CD14-positive monocyte (primary cell): Measurements from ENCODE around the gene ROGDI. TPM values are rescaled to one million over a fixed set of nuclear protein-coding genes. Genes with fewer than 3 reads are reported as not detected.

Experiments used
- DNase-seq, 3 donors: peaks; one replicate each; pipeline ENCODE4 v3.0.0-alpha.2; 2011 to 2022
- H2AFZ ChIP-seq: 2 replicates; pipeline ENCODE4 v1.6.0; 2012; ENCODE audit warnings: mild to moderate bottlenecking, low read depth, low read length, inconsistent platforms; ENCODE audit not compliant: insufficient read depth, poor library complexity, severe bottlenecking
- H3K27ac ChIP-seq, 2 donors: 1 replicate in 1 of 2; 2 replicates in 1 of 2; pipeline ENCODE4 v1.5.1; 2012 to 2013; ENCODE audit warnings: low read length in 2 of 2, control low read depth in 1 of 2, inconsistent platforms in 1 of 2, low read depth in 1 of 2, mild to moderate bottlenecking in 1 of 2
- H3K27me3 ChIP-seq, 2 donors: one replicate each; pipeline versions ENCODE4 v1.6.0 to v1.6.1; 2011 to 2013; ENCODE audit warnings: low read length in 2 of 2; ENCODE audit not compliant: control insufficient read depth in 2 of 2, insufficient read depth in 2 of 2
- H3K36me3 ChIP-seq, 2 donors: replicated peaks in 1 of 2; 1 replicate in 1 of 2; 2 replicates in 1 of 2; pipeline versions ENCODE4 v1.5.1 to v1.6.1; 2012 to 2013; ENCODE audit warnings: low read length in 2 of 2, control low read depth in 1 of 2, inconsistent platforms in 1 of 2, mild to moderate bottlenecking in 1 of 2; ENCODE audit not compliant: insufficient read depth in 2 of 2, control insufficient read depth in 1 of 2
- H3K4me1 ChIP-seq, 2 donors: 1 replicate in 1 of 2; 2 replicates in 1 of 2; pipeline versions ENCODE4 v1.5.1 to v1.6.1; 2012 to 2013; ENCODE audit warnings: low read length in 2 of 2, control low read depth in 1 of 2, inconsistent platforms in 1 of 2, mild to moderate bottlenecking in 1 of 2, moderate library complexity in 1 of 2; ENCODE audit not compliant: insufficient read depth in 2 of 2, control insufficient read depth in 1 of 2
- H3K4me2 ChIP-seq: replicated peaks from 2 replicates; pipeline ENCODE3; 2012; ENCODE audit warnings: low read length, moderate library complexity, mild to moderate bottlenecking; ENCODE audit not compliant: poor library complexity, severe bottlenecking; ENCODE audit errors: extremely low read depth
- H3K4me3 ChIP-seq, 3 experiments: fragments of 200-600 bp in 1 of 3; sonication (generic) in 1 of 3; replicated peaks in 1 of 3; 1 replicate in 2 of 3; 2 replicates in 1 of 3; pipeline ENCODE4 v1.5.1; 2011 to 2013; ENCODE audit warnings: low read length in 3 of 3, mild to moderate bottlenecking in 3 of 3, control low read depth in 2 of 3, low read depth in 2 of 3, inconsistent platforms in 1 of 3, moderate library complexity in 1 of 3
- H3K79me2 ChIP-seq: 2 replicates; pipeline ENCODE4 v1.6.0; 2012; ENCODE audit warnings: mild to moderate bottlenecking, control low read depth, inconsistent platforms, low read length, moderate library complexity; ENCODE audit not compliant: insufficient read depth
- H3K9ac ChIP-seq: 2 replicates; pipeline ENCODE4 v1.6.0; 2017; ENCODE audit warnings: low read length, mild to moderate bottlenecking; ENCODE audit not compliant: insufficient read depth, poor library complexity, severe bottlenecking
- H3K9me3 ChIP-seq, 2 donors: replicated peaks in 1 of 2; 1 replicate in 1 of 2; 2 replicates in 1 of 2; pipeline versions ENCODE4 v1.5.1 to v1.6.1; 2012 to 2013; ENCODE audit warnings: low read length in 2 of 2, control low read depth in 1 of 2; ENCODE audit not compliant: control insufficient read depth in 1 of 2, insufficient read depth in 1 of 2
- H4K20me1 ChIP-seq: 2 replicates; pipeline ENCODE4 v1.6.0; 2012; ENCODE audit warnings: mild to moderate bottlenecking, low read length, control low read depth, moderate library complexity; ENCODE audit not compliant: insufficient read depth
- H3K27ac Mint-ChIP-seq, 7 donors: one replicate each; pipeline ENCODE4 v1.8.0; 2020; ENCODE audit warnings: mild to moderate bottlenecking in 7 of 7, mixed read lengths in 7 of 7, moderate library complexity in 6 of 7, inconsistent platforms in 2 of 7
- H3K27me3 Mint-ChIP-seq, 3 donors: one replicate each; pipeline ENCODE4 v1.8.0; 2021 to 2022; ENCODE audit warnings: low read depth in 3 of 3, mild to moderate bottlenecking in 3 of 3, mixed read lengths in 3 of 3, moderate library complexity in 3 of 3, inconsistent platforms in 1 of 3
- H3K36me3 Mint-ChIP-seq, 2 donors: one replicate each; pipeline ENCODE4 v1.8.0; 2020; ENCODE audit warnings: mixed read lengths in 2 of 2, inconsistent platforms in 1 of 2, mild to moderate bottlenecking in 1 of 2
- H3K4me1 Mint-ChIP-seq: one replicate; pipeline ENCODE4 v1.8.0; 2020; ENCODE audit warnings: mild to moderate bottlenecking, mixed read lengths
- H3K4me3 Mint-ChIP-seq, 2 donors: one replicate each; pipeline ENCODE4 v1.8.0; 2020; ENCODE audit warnings: mild to moderate bottlenecking in 2 of 2, mixed read lengths in 2 of 2, moderate library complexity in 1 of 2
- H3K9me3 Mint-ChIP-seq, 7 donors: one replicate each; pipeline ENCODE4 v1.8.0; 2020 to 2022; ENCODE audit warnings: mixed read lengths in 7 of 7, mild to moderate bottlenecking in 6 of 7, moderate library complexity in 6 of 7, inconsistent platforms in 2 of 7
- CTCF ChIP-seq: fragments of 200-600 bp; IDR thresholded peaks from one replicate; pipeline ENCODE4 v1.8.0; 2022; ENCODE audit warnings: antibody characterized with exemption, mild to moderate bottlenecking
- WGBS: methylation state at CpG from one replicate; pipeline ENCODE4 v1.1.5; 2013; ENCODE audit warnings: missing lambda C conversion rate; ENCODE audit not compliant: insufficient coverage; 5-methylcytosine and 5-hydroxymethylcytosine counted together
- intact Hi-C, 2 donors: fragments of 100-400 bp; cut with micrococcal nuclease; formaldehyde crosslinking; loops; one replicate each; pipeline versions ENCODE4 v1.15.0 to v1.15.1; 2023
- polyA plus RNA-seq, 3 donors: library from polyadenylated mRNA; depleted of rRNA in 1 of 3; unstranded in 2 of 3; stranded (reverse) in 1 of 3; fragments of 300-500 nt in 2 of 3; fragments of >200 nt in 1 of 3; fragmentation: Illumina TruSeq in 2 of 3; gene quantifications; 1 replicate in 2 of 3; 2 replicates in 1 of 3; pipeline ENCODE4 v1.2.3, GENCODE V29; 2012 to 2021

Gene ROGDI
- polyA plus RNA-seq, 3 donors: 40.9 to 126 (median 54.4) TPM

DNA sequence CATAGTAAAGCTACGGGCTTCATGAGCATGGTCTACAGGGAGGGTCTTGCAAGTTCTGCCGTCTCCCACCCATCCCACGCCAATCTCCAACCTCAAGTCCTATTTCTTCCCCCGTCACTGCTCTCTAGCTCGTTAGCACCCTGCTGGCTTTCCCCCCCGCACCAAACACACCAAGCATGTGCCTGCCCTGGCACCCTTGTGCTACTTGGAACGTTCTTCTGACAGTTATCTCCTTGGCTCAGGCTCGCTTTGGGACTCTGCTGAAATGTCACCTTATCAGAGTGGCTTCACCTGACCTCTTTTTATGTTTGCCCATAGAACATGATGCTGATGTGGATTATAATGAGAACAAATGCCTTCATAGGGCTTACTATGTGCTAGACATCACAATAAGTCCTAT, 22.8 kb upstream of the ROGDI start:
- no peaks in the 10 kb centered on the region for H3K4me1 Mint-ChIP-seq
- Histone ChIP-seq H4K20me1 (peaks cover 28% of the 10 kb centered on the region), H3K9me3 (no peaks in the 10 kb centered on the region), H3K27ac (no peak overlapping the region), H3K4me3 (no peak overlapping the region), H3K79me2 (peaks cover 2% of the 10 kb centered on the region), H3K4me2 (no peak overlapping the region), H3K9ac (no peak overlapping the region), H3K36me3 (peaks cover 86 to 100% of the 10 kb centered on the region in 2 donors), H3K4me1 (no peaks in the 10 kb centered on the region), H2AFZ (no peak overlapping the region), H3K27me3 (no peaks in the 10 kb centered on the region)
- H3K9me3 Mint-ChIP-seq: peaks cover 0 to 3% (median 0%) of the 10 kb centered on the region in 7 donors
- 89% methylated on average over 6 of the region's 8 CpGs for WGBS
- no peaks in the 10 kb centered on the region for H3K27me3 Mint-ChIP-seq
- H3K4me3 Mint-ChIP-seq: no peak overlapping the region
- H3K36me3 Mint-ChIP-seq: peaks cover 83 to 100% of the 10 kb centered on the region in 2 donors
- DNase-seq: no peak
- peak overlapping the region in 2 of 7 donors; percentile 25 to 41 for H3K27ac Mint-ChIP-seq
- no peak for TF ChIP-seq CTCF
- intact Hi-C loops: no loop called here

- H2AFZ ChIP-seq: no peak overlapping the region
- H3K4me1 Mint-ChIP-seq: no peaks in the 10 kb centered on the region
- WGBS: 99% methylated on average over 6 of the region's 6 CpGs
- DNase-seq: no peak
- no peaks in the 10 kb centered on the region for H3K4me1 ChIP-seq
- peaks cover 10% of the 10 kb centered on the region for H4K20me1 ChIP-seq
- H3K9ac ChIP-seq: no peak overlapping the region
- H3K27me3 ChIP-seq: no peaks in the 10 kb centered on the region
- peak overlapping the region in 1 of 7 donors; percentile 42 for H3K27ac Mint-ChIP-seq
- no peaks in the 10 kb centered on the region for H3K79me2 ChIP-seq
- H3K4me2 ChIP-seq: no peak overlapping the region
- no peak overlapping the region for H3K4me3 Mint-ChIP-seq
- H3K4me3 ChIP-seq: no peak overlapping the region
- TF ChIP-seq CTCF: no peak
- intact Hi-C loops: no loop called here
- H3K36me3 Mint-ChIP-seq: peaks cover 84 to 99% of the 10 kb centered on the region in 2 donors
- peaks cover 0 to 2% (median 0%) of the 10 kb centered on the region in 3 donors for H3K27me3 Mint-ChIP-seq
- H3K9me3 ChIP-seq: no peaks in the 10 kb centered on the region
- H3K36me3 ChIP-seq: peaks cover 83 to 99% of the 10 kb centered on the region in 2 donors
- H3K27ac ChIP-seq: no peak overlapping the region
- H3K9me3 Mint-ChIP-seq: no peaks in the 10 kb centered on the region
Measured at GRCh38 chr16:4820652-4821051, 18.2 kb upstream of the ROGDI start.
